T47D (cell line): ENCODE results near the gene EVX2.

ENCODE experiments used
- DNase-seq, 2 experiments: peaks; one replicate each; pipeline versions ENCODE4 v3.0.0 to v3.0.0-alpha.2; 2011 to 2012; ENCODE audit warnings: low read depth in 1 of 2, low spot score in 1 of 2
- JUND ChIP-seq: IDR thresholded peaks from 2 replicates; pipeline ENCODE4 v1.6.1; 2012; ENCODE audit warnings: low read depth
- in situ Hi-C: cut with HindIII; loops from 2 replicates; pipeline ENCODE4 v1.10.0; 2016; ENCODE audit warnings: low sequenced_read_pairs, low pct_unique_long_range_greater_than_20kb

Gene EVX2

DNA sequence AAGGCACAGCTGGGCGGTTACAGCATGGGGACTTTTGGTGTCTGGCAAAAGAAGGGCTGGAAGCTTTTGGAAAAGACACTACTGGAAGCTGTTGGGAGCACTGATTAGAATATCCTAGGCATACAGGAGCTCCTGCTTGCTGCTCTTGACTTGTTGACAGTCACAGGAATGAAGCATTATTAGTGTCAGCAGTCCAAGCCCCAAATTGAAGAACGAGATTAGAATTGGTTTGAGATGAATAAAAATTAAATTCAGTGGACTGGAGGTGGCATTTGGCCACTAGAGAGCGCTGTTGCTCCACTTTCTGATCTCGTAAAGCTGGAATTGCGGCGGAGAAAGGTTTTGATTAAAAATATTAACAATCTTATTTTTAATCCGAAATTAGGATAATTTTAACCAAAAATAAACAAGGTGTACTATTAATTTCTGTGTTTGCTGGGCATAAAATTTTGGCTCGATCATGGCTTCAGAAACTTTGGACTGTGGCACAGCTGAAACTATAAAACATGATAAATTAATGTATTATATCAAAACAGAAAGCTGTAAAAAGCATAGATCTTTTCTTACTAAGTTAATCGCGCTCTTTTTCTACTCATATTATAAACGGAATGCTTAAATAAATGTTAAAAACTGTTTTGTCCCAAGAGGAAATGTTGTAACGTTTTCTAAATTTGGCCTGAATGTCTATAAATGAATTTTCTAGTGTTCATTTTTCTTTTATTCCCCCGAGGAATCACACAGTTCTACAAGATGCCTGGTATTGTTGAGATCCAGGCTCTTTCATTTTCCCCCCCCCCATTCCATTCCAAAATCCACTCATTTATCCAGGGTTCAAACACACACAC lies 43.4 kb upstream of the EVX2 start:
- in situ Hi-C loops = no loop called here
- TF ChIP-seq JUND = no peak
- DNase-seq = peak; percentile 54 to 85

DNA sequence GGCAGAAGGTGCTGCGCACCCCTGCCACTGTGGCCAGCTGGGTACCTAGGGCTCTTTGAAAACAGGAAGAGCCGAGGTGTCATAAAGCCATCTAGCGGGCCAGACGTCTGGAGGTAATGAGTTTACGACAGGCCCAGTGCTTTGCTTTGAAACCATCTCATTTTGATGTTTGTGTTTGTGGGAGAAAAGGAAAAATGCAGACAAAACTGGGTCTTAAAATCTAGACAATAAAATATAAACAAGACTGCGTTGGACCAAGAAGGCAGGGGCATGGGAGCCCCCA lies 42.0 kb upstream of the EVX2 start:
- in situ Hi-C loops = no loop called here
- TF ChIP-seq JUND = no peak
- DNase-seq = no peak

DNA sequence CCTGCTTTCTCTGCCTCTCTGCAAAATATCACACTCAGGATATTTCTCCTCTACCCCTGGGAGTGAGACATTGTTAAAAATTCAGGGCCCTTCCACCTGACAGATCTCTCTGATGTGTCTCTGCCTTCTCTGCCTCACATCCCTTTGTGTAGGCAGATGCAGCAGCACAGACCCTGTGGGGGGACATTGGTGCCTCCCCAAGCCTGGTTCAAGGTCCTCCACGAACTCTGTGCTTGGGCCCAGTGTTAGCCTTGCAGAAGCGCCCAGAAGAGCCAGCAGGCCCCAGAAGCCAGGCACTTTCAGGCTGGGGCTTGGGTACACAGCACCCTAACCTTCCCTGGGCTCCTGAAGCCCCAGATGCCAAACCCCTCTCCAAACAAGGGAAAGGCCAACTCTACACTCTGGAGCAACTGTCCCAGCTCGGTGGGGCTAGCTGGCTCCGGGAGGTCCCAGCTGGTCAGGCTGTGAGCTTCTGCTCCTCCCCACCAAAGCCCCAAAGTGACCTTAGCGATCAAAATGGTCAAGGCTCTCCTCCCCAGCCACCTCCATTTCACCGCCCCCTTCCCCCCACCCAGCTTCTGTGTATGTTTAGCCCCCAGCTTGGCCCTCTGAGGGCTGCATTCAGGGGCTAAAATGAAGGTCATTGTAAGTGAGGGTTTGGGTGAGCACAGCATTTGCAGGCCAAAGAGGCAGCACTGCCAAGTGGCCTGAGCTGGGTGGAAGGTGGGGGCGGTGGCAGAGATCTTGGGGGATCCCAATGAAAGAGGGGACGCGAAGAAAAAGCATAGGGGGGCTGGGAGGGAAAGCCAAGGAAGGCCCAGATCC lies 41.4 kb upstream of the EVX2 start:
- no peak for DNase-seq
- in situ Hi-C loops = no loop called here
- TF ChIP-seq JUND = no peak

DNA sequence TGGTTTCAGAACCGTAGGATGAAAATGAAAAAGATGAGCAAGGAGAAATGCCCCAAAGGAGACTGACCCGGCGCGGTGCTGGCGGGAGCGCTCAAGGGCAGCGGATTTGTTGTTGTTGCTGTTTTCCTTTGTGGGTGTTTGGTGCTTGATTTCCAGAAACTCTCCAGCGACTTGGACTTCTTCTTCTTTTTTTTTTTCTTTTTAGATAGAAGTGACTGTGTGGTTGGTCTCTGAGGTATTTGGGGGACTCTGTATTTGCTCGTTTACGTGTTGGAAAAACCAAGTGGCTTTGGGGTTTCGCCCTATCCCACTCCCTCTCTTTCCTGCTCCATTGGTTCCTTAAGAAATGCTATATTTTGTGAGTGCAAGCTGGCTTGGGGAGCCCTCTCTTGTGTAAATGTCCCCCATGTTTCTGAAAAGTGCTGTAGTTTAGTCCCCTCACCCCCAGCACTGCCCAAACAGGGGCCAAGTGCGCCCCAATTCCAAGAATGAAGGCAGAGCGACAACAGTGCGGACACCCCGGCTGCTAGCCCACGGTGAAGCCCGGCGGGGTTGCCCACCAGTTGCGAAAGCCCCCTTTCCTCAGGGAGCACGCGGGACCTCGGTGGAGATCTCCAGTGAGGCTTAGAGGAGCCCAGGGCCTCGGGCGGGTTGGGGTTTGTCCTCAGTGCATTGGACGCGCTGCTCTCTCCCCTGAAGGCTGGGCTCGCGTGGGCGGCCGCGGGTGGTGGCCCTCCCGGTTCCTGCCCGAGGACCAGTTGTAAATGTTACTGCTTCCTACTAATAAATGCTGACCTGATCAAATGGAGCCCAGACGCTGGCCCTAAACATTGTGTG lies 40.6 kb upstream of the EVX2 start:
- DNase-seq = no peak
- in situ Hi-C loops = no loop called here
- no peak for TF ChIP-seq JUND

DNA sequence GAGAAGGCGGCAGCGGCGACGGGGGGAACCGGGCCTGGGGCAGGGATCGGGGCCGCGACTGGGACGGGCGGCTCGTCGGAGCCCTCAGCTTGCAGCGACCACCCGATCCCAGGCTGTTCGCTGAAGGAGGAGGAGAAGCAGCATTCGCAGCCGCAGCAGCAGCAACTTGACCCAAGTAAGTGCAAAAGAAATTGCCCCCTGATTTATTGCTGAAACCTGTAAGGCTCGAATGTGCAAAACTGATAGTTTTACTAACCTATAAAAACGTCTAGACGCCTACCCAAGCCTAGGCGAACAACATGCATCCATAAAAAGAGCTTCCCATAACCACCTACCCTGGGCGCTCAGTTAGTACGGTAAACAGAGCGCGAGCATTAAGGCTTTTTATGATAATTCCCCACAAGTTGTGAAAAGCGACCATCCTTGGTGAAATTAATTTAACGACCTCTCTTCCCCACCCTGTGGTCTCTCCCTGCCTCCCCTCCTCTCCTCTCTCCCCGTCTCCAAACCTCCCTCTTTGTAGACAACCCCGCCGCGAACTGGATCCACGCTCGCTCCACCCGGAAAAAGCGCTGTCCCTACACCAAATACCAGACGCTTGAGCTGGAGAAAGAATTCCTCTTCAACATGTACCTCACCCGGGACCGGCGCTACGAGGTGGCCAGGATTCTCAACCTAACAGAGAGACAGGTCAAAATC lies 39.8 kb upstream of the EVX2 start:
- in situ Hi-C loops = no loop called here
- DNase-seq = no peak
- no peak for TF ChIP-seq JUND

DNA sequence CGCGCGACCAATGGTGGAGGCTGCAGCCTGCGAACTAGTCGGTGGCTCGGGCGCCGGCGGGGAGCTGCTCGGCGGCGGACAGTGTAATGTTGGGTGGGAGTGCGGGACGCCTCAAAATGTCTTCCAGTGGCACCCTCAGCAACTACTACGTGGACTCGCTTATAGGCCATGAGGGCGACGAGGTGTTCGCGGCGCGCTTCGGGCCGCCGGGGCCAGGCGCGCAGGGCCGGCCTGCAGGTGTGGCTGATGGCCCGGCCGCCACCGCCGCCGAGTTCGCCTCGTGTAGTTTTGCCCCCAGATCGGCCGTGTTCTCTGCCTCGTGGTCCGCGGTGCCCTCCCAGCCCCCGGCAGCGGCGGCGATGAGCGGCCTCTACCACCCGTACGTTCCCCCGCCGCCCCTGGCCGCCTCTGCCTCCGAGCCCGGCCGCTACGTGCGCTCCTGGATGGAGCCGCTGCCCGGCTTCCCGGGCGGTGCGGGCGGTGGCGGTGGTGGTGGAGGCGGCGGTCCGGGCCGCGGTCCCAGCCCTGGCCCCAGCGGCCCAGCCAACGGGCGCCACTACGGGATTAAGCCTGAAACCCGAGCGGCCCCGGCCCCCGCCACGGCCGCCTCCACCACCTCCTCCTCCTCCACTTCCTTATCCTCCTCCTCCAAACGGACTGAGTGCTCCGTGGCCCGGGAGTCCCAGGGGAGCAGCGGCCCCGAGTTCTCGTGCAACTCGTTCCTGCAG lies 39.1 kb upstream of the EVX2 start, which contains the start of gene HOXD9:
Gene HOXD9, plus strand, starts transcription at position 37 of the 728 bp plus-strand sequence. Its CDS starts 50 bp downstream, at position 87.
- TF ChIP-seq JUND = no peak
- in situ Hi-C loops = no loop called here
- DNase-seq = no peak

DNA sequence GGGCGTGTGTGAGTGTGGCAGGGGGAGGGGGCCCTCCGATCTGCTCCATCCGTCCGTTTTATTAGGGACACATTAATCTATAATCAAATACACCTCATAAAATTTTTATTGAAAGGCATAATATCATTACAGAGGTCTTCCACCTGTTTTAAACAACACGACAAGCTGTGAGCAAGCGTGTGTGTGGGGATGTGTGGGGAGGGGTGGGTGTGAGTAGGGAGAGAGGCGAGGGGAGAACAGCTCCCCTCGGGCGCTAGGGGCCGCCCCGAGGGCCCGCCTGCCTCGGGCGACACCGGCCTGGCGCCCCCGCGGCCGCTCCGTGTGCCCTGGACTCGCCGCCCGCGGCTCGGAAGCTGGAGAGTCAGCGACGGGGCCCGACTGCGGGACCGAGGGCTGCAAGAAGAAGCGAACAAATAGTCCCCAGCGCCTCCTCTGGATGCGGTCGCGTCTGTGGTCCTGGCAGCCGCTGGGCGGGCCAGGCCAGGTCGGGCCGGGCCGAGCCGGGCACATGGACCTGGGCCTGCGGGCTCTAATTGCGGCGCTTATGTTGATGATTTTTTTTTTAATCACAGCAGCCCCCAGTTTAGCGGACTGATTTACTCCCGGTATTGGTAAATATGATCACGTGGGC lies 38.4 kb upstream of the EVX2 start:
- in situ Hi-C loops = no loop called here
- DNase-seq = no peak
- TF ChIP-seq JUND = no peak

DNA sequence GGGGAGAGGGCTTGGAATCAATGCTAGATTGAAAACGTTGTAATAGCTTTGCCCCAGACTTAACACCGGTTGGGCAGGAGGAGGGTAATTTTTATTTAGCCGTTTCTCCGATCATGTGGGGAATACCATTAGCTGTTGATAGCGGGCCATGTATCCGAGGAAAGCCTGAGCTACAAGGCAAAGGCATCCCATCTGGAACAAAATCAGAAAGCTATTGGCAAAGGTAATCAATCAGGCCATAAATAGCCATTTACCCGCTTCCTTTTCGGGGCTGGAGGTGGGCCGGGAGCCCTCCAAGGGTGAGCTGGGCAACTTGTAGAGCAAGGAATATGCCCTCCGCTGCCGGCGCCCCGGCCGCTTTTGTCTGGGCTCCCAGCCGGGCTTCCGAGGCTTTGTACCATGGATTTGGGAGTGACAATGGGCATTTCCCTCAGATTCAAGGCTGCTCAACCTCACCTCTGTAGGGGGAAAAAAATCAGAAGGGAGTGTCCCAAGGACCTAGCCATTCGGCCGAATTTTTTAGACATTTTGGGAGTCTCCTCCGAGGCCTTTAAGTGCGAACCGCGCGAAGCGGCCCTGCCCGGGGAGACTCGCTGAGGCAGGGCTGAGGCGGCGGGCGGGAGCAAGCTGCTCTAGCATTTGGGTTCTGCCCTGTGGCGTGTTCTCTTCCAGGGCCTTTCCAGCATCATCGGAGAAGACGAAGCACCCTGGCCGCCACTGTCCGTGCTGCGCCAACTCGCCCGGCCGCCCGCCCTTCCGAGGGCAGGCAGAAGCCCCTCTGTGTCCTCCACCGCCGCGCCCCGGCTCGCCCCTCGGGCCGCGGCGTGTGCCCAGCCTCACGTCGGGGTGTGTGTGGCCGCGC lies 37.7 kb upstream of the EVX2 start:
- TF ChIP-seq JUND = no peak
- in situ Hi-C loops = no loop called here
- no peak for DNase-seq

DNA sequence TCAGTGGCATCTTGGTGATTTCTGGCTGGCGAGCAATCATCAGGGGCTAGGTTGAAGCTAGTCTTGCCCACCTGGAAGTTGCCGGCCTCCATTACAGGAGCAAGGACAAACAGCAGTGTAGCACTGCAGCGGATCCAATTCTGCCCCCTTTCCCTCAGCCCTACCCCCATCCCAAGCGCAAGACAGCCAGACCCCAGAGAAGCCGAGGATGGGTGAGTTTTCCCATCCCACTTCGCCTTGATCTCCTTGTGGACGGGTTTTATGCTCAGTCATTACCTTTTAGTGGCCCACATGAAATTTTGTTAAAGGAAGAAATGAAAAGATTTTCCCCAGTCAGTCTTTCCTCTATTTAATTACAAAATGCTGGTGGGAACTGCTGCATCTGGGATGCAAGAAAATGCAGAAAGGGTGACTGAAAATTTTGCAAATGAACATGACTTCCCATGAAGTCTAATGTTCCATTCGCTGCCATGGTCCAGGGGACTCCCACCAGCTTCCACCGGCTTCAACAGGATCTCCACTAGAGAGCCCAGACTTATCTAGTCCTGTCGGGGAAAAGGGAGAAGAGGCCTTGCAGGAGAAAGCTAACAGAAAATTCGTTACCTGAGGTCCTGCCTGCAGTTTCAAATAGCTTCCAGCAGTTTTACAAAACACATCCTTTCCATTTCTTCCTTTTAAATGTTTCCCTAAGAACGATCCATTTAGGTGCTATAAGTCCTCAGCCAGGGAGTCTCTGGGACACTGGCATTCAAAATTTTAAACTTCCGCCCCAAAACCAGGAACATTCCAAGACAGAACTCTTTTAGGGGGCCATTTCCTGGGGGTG lies 36.8 kb upstream of the EVX2 start:
- in situ Hi-C loops = no loop called here
- DNase-seq = no peak

More for the DNA sequence above, 36.8 kb upstream of the EVX2 start:
- TF ChIP-seq JUND = no peak
